A549 (cell line): Measurements from ENCODE around the gene TMTC2.

Experiments used
- EP300 ChIP-seq, 2 experiments: fragments of >200 bp; sonication (Bioruptor Twin); formaldehyde crosslinking; IDR thresholded peaks; 2 replicates in 1 of 2; 3 replicates in 1 of 2; pipeline ENCODE4 v1.6.1; 2016 to 2017
- HOXA7 ChIP-seq: fragments of 250-450 bp; sonication (Bioruptor Pico); IDR thresholded peaks from 2 replicates; pipeline ENCODE4 v1.5.0; 2020; ENCODE audit warnings: mild to moderate bottlenecking, moderate library complexity
- POLR2A ChIP-seq: IDR thresholded peaks from 2 replicates; pipeline ENCODE4 v1.6.1; 2012; ENCODE audit warnings: mild to moderate bottlenecking, low read length
- RCOR1 ChIP-seq: fragments of 150-350 bp; IDR thresholded peaks from 2 replicates; pipeline ENCODE4 v1.6.1; 2014; ENCODE audit warnings: antibody characterized with exemption, low read length, low read depth
- RFX5 ChIP-seq: fragments of 450-650 bp; IDR thresholded peaks from 2 replicates; pipeline ENCODE4 v1.7.1; 2014; ENCODE audit warnings: antibody characterized with exemption, mild to moderate bottlenecking, moderate library complexity
- ZC3H11A ChIP-seq: fragments of 450-650 bp; IDR thresholded peaks from 2 replicates; pipeline ENCODE4 v1.6.1; 2014; ENCODE audit warnings: antibody characterized with exemption, mild to moderate bottlenecking
- TF ChIP-seq, protein P1 (sequence below): IDR thresholded peaks from 2 replicates; pipeline ENCODE4 v1.6.1; 2012
- TF ChIP-seq, protein P2 (sequence below): fragments of >200 bp; sonication (Bioruptor Twin); formaldehyde crosslinking; IDR thresholded peaks from 3 replicates; pipeline ENCODE4 v1.5.1; 2016

DNA sequence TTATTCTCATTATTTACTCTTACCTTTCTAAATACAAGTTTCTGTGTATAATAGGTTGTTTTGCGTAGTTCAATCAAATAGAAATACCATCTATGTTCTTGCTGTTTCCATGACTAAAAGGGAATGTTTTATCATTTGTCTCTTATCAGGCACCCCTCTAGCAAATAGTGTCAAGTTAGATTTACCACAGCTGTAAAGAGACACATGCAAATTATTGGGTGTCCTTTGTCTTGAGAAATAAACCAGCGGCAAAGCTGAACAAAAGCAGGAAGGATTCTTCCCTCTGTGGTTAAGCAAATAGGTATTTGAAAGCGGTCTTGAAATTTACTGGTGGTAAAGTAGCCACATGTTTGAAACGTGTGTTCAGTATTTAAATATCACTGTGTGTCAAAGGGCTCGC lies 405.9 kb downstream of the TMTC2 start:
- TF ChIP-seq, protein P1, sequence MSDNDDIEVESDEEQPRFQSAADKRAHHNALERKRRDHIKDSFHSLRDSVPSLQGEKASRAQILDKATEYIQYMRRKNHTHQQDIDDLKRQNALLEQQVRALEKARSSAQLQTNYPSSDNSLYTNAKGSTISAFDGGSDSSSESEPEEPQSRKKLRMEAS, result no peak
- TF ChIP-seq, protein P2, sequence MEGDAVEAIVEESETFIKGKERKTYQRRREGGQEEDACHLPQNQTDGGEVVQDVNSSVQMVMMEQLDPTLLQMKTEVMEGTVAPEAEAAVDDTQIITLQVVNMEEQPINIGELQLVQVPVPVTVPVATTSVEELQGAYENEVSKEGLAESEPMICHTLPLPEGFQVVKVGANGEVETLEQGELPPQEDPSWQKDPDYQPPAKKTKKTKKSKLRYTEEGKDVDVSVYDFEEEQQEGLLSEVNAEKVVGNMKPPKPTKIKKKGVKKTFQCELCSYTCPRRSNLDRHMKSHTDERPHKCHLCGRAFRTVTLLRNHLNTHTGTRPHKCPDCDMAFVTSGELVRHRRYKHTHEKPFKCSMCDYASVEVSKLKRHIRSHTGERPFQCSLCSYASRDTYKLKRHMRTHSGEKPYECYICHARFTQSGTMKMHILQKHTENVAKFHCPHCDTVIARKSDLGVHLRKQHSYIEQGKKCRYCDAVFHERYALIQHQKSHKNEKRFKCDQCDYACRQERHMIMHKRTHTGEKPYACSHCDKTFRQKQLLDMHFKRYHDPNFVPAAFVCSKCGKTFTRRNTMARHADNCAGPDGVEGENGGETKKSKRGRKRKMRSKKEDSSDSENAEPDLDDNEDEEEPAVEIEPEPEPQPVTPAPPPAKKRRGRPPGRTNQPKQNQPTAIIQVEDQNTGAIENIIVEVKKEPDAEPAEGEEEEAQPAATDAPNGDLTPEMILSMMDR, result no peak
- TF ChIP-seq RCOR1 (no peak), RFX5 (no peak), POLR2A (no peak), ZC3H11A (no peak), EP300 (IDR thresholded peaks at IDR 0.05) (no peak), HOXA7 (CRISPR knock-in tag) (no peak)
